AML-193 (cell line): ENCODE results near the gene RBM28.

Experiments
- DNase-seq, 2 experiments: peaks; one replicate each; lab custom pipeline; 2025; lab: John Stamatoyannopoulos, UW

The RBM28 gene

GRCh38 chr7:128259131-128260061 lies 84.3 kb downstream of the RBM28 start:
- DNase-seq = no peak

- no peak for DNase-seq
Measured at GRCh38 chr7:128257458-128257857, 86.2 kb downstream of the RBM28 start.

DNA sequence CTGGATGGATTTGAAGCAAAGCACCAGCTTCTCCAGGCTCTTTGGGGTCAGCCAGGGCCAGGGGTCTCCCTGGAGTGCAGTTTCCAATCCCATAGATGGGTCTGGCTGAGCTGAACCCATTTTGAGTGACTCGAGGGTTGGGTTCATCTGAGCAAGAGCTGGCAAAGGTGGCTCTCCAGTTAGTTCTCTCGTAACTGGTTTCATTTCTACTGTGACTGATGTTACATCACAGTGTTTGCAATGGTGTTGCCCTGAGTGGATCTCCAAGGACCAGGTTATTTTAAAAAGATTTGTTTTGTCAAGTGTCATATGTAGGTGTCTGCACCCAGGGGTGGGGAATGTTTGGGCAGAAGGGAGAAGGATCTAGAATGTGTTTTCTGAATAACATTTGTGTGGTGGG lies 88.4 kb downstream of the RBM28 start:
- DNase-seq = no peak

GRCh38 chr7:128254470-128254869 lies 89.2 kb downstream of the RBM28 start:
- no peak for DNase-seq

- DNase-seq = no peak
Measured at GRCh38 chr7:128253701-128254100, 90.0 kb downstream of the RBM28 start.

DNA sequence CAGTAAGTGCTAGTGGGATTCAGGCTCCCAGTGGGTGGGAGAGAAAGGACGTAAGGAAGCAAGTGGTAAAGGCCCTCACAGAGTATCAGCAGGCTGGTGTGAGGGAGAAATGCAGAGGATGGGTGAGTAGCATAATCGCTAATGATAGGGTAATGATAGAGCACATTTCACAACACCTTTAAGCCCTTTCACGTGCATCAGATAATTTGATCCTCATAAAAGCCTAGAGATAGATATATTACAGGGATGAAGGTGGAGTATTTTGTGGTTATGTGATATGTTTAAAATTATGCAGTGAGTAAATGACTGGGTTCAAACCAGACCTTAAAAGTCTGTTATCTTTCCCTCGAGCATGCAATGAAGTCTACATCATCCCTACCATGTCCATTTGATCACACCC lies 92.4 kb downstream of the RBM28 start:
- no peak for DNase-seq
